Heart right ventricle (tissue), 16 donors: ENCODE results near the gene OR1I1. TPM values are rescaled to one million over a fixed set of nuclear protein-coding genes. Genes with fewer than 3 reads are reported as not detected.

Source experiments
- ATAC-seq, 8 donors: fragments of 200-7000 bp; cut with Tn5 transposase; one replicate each; pipeline ENCODE4 v1.9.1; 2020; ENCODE audit warnings: mild to moderate bottlenecking in 8 of 8, moderate library complexity in 8 of 8, moderate number of reproducible peaks in 1 of 8
- DNase-seq, 2 donors: peaks; one replicate each; pipeline ENCODE4 v3.0.0-alpha.2; 2020
- H3K27ac ChIP-seq, 10 donors: fragments of 200-600 bp; sonication (generic) in 2 of 10; one replicate each; pipeline versions ENCODE4 v1.5.0 to v1.8.0; 2020 to 2022; ENCODE audit warnings: mild to moderate bottlenecking in 3 of 10
- H3K27me3 ChIP-seq, 7 donors: fragments of 200-600 bp; one replicate each; pipeline ENCODE4 v1.8.0; 2021 to 2022; ENCODE audit warnings: mild to moderate bottlenecking in 2 of 7
- H3K36me3 ChIP-seq, 9 donors: fragments of 200-600 bp; sonication (generic) in 1 of 9; one replicate each; pipeline versions ENCODE4 v1.5.0 to v1.8.0; 2020 to 2022; ENCODE audit warnings: mild to moderate bottlenecking in 2 of 9
- H3K4me1 ChIP-seq, 9 donors: fragments of 200-600 bp; sonication (generic) in 1 of 9; one replicate each; pipeline versions ENCODE4 v1.5.0 to v1.8.0; 2020 to 2022; ENCODE audit warnings: mild to moderate bottlenecking in 4 of 9
- H3K4me3 ChIP-seq, 10 donors: fragments of 200-600 bp; sonication (generic) in 2 of 10; one replicate each; pipeline versions ENCODE4 v1.5.0 to v1.8.0; 2020 to 2022; ENCODE audit warnings: mild to moderate bottlenecking in 7 of 10, moderate library complexity in 2 of 10
- H3K9me3 ChIP-seq, 11 donors: fragments of 200-600 bp in 10 of 11; sonication (generic) in 2 of 11; one replicate each; pipeline versions ENCODE4 v1.5.0 to v1.8.0; 2013 to 2022; ENCODE audit warnings: mild to moderate bottlenecking in 2 of 11, control low read depth in 1 of 11, moderate library complexity in 1 of 11
- WGBS, 2 donors: extraction: QIAGEN DNeasy Blood & Tissue Kit; methylation state at CpG; one replicate each; pipeline ENCODE4 v1.1.7; 2013; ENCODE audit warnings: inconsistent platforms in 1 of 2; 5-methylcytosine and 5-hydroxymethylcytosine counted together
- intact Hi-C, 10 donors: fragments of 100-400 bp; cut with DNase I; formaldehyde crosslinking; loops; one replicate each; pipeline versions ENCODE4 v1.11.1 to v1.14.2; 2022
- polyA plus RNA-seq, 2 donors: library from polyadenylated mRNA; stranded (reverse); fragments of 200-250 nt; gene quantifications; one replicate each; pipeline ENCODE4 v1.2.3, GENCODE V29; 2013
- total RNA-seq, 10 donors: library from RNA; stranded (reverse); fragmentation: NEBNext Ultra II Directional in 3 of 10; extraction: Animal tissue kit (Norgen Biotek cat#: 25700) in 3 of 10; gene quantifications; one replicate each; pipeline versions ENCODE4 v1.2.1 to v1.2.4, GENCODE V29; 2021 to 2023
- TF ChIP-seq, protein P1 (sequence below), 9 donors: fragments of 200-600 bp; sonication (generic) in 2 of 9; IDR thresholded peaks; one replicate each; pipeline versions ENCODE4 v1.5.0 to v1.8.0; 2021 to 2022; ENCODE audit warnings: antibody characterized with exemption in 9 of 9, mild to moderate bottlenecking in 5 of 9, moderate library complexity in 1 of 9
- donor health status: Arrhythmogenic right ventricular cardiomyopathy.
- donor health status: ischemic (EF 13 %, LVEDD 7.1; RV severe dilation, severe dysfunction).
- donor health status: healthy with polysubstance abuse.
- donor health status: DM: no; HTN: yes; CAD: no.
- donor health status: DM: no; HTN: no; CAD: no.
- donor health status: ischemic (EF 25% LVEDD 6.9; RV normal size, moderate dysfunction).
- donor health status: ischemic (EF 25% LVEDD 5.7; RV mildly dilated, moderate dysfunction).
- donor health status: healthy.
- donor health status: DM: yes; HTN: yes; CAD: no.
- donor health status: Ischemic cardiomyopathy.
- donor health status: ischemic (EF 35%, LVEDD 5.7; RV mildly dilated, moderate dysfunction).
- donor health status: nonischemic (EF 11% LVEDD 7.7; RV severe dilation, severe dysfunction).
- donor health status: DM: yes; HTN: yes; CAD: no.
- donor health status: PGD.
- donor health status: ischemic (EF 29% LVEDD 5.4; RV normal size, mild dysfunction).
- donor health status: nonischemic (EF 23%, LVEDD 6.1; RV moderate dilation, normal function).

Gene OR1I1
- total and polyA plus RNA-seq, 12 donors: not detected

DNA sequence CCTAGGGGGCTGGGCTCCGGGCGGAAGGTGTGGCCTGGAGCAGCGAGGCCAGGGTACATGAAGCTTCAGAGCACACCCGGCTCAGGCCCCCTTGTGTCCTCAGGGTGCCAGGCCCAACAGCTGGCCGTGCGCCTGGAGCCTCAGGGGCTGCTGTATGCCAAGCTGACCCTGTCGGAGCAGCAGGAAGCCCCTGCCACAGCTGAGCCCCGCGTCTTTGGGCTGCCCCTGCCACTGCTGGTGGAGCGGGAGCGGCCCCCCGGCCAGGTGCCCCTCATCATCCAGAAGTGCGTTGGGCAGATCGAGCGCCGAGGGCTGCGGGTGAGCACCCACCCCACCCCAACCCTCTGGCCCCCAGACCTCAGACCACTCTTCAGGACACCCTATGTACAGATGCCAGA is 28.4 kb downstream of the OR1I1 start:
- WGBS, 2 donors: 92 to 93% methylated on average over 17 of the region's 17 CpGs
- TF ChIP-seq, protein P1, sequence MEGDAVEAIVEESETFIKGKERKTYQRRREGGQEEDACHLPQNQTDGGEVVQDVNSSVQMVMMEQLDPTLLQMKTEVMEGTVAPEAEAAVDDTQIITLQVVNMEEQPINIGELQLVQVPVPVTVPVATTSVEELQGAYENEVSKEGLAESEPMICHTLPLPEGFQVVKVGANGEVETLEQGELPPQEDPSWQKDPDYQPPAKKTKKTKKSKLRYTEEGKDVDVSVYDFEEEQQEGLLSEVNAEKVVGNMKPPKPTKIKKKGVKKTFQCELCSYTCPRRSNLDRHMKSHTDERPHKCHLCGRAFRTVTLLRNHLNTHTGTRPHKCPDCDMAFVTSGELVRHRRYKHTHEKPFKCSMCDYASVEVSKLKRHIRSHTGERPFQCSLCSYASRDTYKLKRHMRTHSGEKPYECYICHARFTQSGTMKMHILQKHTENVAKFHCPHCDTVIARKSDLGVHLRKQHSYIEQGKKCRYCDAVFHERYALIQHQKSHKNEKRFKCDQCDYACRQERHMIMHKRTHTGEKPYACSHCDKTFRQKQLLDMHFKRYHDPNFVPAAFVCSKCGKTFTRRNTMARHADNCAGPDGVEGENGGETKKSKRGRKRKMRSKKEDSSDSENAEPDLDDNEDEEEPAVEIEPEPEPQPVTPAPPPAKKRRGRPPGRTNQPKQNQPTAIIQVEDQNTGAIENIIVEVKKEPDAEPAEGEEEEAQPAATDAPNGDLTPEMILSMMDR (IDR thresholded peaks at IDR 0.05): no peak
- H3K36me3 ChIP-seq: peaks cover 0 to 67% (median 42%) of the 10 kb centered on the region in 9 donors
- H3K9me3 ChIP-seq: no peaks in the 10 kb centered on the region
- H3K27me3 ChIP-seq: peaks cover 0 to 20% (median 0%) of the 10 kb centered on the region in 7 donors
- no peak for ATAC-seq
- H3K27ac ChIP-seq: no peak overlapping the region
- no peak for DNase-seq
- peaks cover 7 to 39% (median 28%) of the 10 kb centered on the region in 9 donors for H3K4me1 ChIP-seq
- no peak overlapping the region for H3K4me3 ChIP-seq
- intact Hi-C loops: loop anchor here in 1 of 10 donors (10.0 kb wide), 1 partner anchor 134 kb away; no protein-coding TSS in a partner anchor

DNA sequence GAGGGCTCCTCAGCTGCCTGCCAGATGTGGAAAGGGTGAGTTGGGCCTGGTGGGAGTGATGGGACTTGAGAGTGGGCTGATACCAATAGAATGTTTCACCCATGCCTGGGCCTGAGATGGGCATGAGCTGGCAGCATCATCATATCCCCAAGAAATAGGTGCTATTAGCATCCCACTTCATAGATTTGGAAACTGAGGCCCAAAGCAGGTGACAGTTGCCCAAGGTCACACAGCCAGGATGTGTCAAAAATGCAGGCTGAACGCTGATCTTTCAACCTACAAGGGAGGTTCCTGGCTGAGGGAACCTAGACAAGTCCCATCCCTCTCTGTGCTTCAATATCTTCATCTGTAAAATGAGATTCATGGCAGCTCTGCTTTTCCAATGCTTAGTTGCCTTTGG is 29.7 kb downstream of the OR1I1 start:
- 98 to 100% methylated on average over 1 of the region's 1 CpG for WGBS, 2 donors
- ATAC-seq (no peak), DNase-seq (no peak)
- intact Hi-C loops: loop anchor here in 1 of 10 donors (10.0 kb wide), 1 partner anchor 133 kb away; no protein-coding TSS in a partner anchor
- H3K4me1 ChIP-seq: peaks cover 10 to 47% (median 36%) of the 10 kb centered on the region in 9 donors
- TF ChIP-seq, protein P1 (IDR thresholded peaks at IDR 0.05): no peak
- H3K4me3 ChIP-seq: no peak overlapping the region
- H3K27ac ChIP-seq: no peak overlapping the region
- peaks cover 0 to 12% (median 0%) of the 10 kb centered on the region in 7 donors for H3K27me3 ChIP-seq
- peaks cover 0 to 80% (median 51%) of the 10 kb centered on the region in 9 donors for H3K36me3 ChIP-seq
- H3K9me3 ChIP-seq: no peaks in the 10 kb centered on the region

DNA sequence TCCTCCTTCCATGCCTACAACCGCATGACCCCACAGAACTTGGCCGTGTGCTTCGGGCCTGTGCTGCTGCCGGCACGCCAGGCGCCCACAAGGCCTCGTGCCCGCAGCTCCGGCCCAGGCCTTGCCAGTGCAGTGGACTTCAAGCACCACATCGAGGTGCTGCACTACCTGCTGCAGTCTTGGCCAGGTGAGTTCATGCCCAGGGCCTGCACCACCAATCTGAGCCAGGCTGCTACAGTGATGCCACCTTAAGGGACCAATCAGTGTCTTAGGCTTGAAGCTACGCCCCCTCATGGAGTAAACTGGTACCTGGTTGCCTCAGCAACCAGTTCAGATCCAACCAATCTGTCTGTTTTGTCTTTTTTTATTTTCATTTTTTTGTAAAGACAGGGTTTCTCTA is 30.4 kb downstream of the OR1I1 start:
- TF ChIP-seq, protein P1 (IDR thresholded peaks at IDR 0.05): no peak
- intact Hi-C loops: loop anchor here in 1 of 10 donors (10.0 kb wide), 1 partner anchor 132 kb away; no protein-coding TSS in a partner anchor
- DNase-seq (no peak), ATAC-seq (no peak)
- H3K36me3 ChIP-seq: peaks cover 0 to 87% (median 57%) of the 10 kb centered on the region in 9 donors
- WGBS, 2 donors: 91 to 93% methylated on average over 11 of the region's 11 CpGs
- H3K27me3 ChIP-seq: peaks cover 0 to 10% (median 0%) of the 10 kb centered on the region in 7 donors
- no peak overlapping the region for H3K27ac ChIP-seq
- H3K4me1 ChIP-seq: peaks cover 10 to 46% (median 36%) of the 10 kb centered on the region in 9 donors
- no peak overlapping the region for H3K4me3 ChIP-seq
- H3K9me3 ChIP-seq: no peaks in the 10 kb centered on the region

DNA sequence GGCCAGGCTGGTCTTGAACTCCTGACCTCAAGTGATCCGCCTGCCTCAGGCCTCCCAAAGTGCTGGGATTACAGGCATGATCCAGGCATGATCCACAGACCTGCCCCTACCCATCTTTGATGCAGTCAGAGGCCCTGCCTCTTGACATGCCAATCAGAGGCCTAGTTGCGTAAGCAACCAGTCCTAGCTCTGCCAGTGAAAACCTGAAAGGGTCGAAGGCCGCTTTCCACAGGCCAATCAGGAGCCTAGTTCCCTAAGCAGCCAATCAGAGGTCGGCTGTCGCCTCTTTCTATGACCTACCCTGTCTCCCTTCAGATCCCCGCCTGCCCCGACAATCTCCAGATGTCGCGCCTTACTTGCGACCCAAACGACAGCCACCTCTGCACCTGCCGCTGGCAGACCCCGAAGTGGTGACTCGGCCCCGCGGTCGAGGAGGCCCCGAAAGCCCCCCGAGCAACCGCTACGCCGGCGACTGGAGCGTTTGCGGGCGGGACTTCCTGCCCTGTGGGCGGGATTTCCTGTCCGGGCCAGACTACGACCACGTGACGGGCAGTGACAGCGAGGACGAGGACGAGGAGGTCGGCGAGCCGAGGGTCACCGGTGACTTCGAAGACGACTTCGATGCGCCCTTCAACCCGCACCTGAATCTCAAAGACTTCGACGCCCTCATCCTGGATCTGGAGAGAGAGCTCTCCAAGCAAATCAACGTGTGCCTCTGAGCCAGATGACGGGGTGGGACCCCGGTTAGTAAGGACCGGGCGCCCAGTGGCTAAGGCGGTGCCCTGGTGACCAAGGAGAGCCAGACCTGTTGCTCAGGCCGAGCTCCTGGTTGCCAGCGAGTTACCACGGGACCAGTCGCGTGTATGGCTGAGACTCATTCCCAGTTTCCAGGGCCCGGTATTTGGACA is 31.5 kb downstream of the OR1I1 start:
- Histone ChIP-seq H3K4me3 (no peak overlapping the region), H3K36me3 (peaks cover 0 to 98% (median 69%) of the 10 kb centered on the region in 9 donors), H3K9me3 (no peaks in the 10 kb centered on the region), H3K27me3 (no peaks in the 10 kb centered on the region), H3K27ac (peak overlapping the region in 5 of 10 donors; percentile 4 to 71 (median 16)), H3K4me1 (peaks cover 10 to 38% (median 27%) of the 10 kb centered on the region in 9 donors)
- ATAC-seq: no peak
- intact Hi-C loops: loop anchor here in 1 of 10 donors (10.0 kb wide), 1 partner anchor 131 kb away; no protein-coding TSS in a partner anchor
- DNase-seq: no peak
- 87 to 90% methylated on average over 57 to 58 of the region's 58 CpGs for WGBS, 2 donors
- TF ChIP-seq, protein P1 (IDR thresholded peaks at IDR 0.05): no peak
